OCI-LY7 (cell line): ENCODE results near the gene RHEBL1. TPM values are rescaled to one million over a fixed set of nuclear protein-coding genes. Genes with fewer than 3 reads are reported as not detected.
A peak's percentile ranks its signal among the peaks of the same experiment; 100 is the strongest.

Experiments used
- BruUV-seq: library from RNA; stranded (reverse); fragments of 400-500 nt; replicated peaks from 2 replicates; lab custom pipeline; 2021; lab: Mats Ljungman, UMichigan
- CTCF ChIA-PET: fragments of 300-600 bp; sonication (Branson Sonifier 250); formaldehyde crosslinking; loops from one replicate; lab custom pipeline; 2022; ENCODE audit warnings: antibody characterized with exemption; ENCODE audit not compliant: unreplicated experiment; lab: Charles Lee
- POLR2A ChIA-PET: fragments of 300-600 bp; sonication (Branson Sonifier 250); formaldehyde crosslinking; loops from one replicate; lab custom pipeline; 2022; ENCODE audit warnings: antibody characterized with exemption; lab: Charles Lee
- DNase-seq: peaks from one replicate; pipeline ENCODE4 v3.0.0-alpha.2; 2015; ENCODE audit warnings: low spot score
- H2AFZ ChIP-seq: fragments of 200-600 bp; sonication (generic), shearing (Covaris generic); 2 replicates; pipeline ENCODE4 v1.6.1; 2014; ENCODE audit warnings: mild to moderate bottlenecking, antibody characterized with exemption, low read length, moderate library complexity
- H3K27ac ChIP-seq: fragments of 200-600 bp; sonication (generic); 2 replicates; pipeline ENCODE4 v1.5.1; 2014; ENCODE audit warnings: mixed run types, low read depth, mild to moderate bottlenecking, moderate library complexity, low read length, inconsistent platforms; ENCODE audit not compliant: poor library complexity, severe bottlenecking
- H3K36me3 ChIP-seq: fragments of 200-600 bp; sonication (generic); 2 replicates; pipeline ENCODE4 v1.6.1; 2014; ENCODE audit warnings: mild to moderate bottlenecking, antibody characterized with exemption, low read length, moderate library complexity, mixed read lengths; ENCODE audit not compliant: insufficient read depth
- H3K4me1 ChIP-seq: fragments of 200-600 bp; sonication (generic); 2 replicates; pipeline ENCODE4 v1.5.1; 2014; ENCODE audit warnings: mild to moderate bottlenecking, low read length; ENCODE audit not compliant: insufficient read depth, poor library complexity, severe bottlenecking
- H3K4me2 ChIP-seq: fragments of 200-600 bp; sonication (generic); 2 replicates; pipeline ENCODE4 v1.6.1; 2014; ENCODE audit warnings: mild to moderate bottlenecking, low read length
- H3K4me3 ChIP-seq: fragments of 200-600 bp; sonication (generic); 2 replicates; pipeline ENCODE4 v1.5.1; 2014; ENCODE audit warnings: mild to moderate bottlenecking, low read depth, low read length; ENCODE audit not compliant: poor library complexity, severe bottlenecking
- H3K79me2 ChIP-seq: fragments of 200-600 bp; sonication (generic); 2 replicates; pipeline ENCODE4 v1.6.1; 2016; ENCODE audit warnings: low read depth, mild to moderate bottlenecking, low read length, moderate library complexity, mixed read lengths; ENCODE audit not compliant: insufficient read depth
- H3K9me2 ChIP-seq: fragments of 200-600 bp; sonication (generic); 2 replicates; pipeline ENCODE4 v1.6.1; 2016; ENCODE audit warnings: mild to moderate bottlenecking, low read length, mixed read lengths; ENCODE audit not compliant: insufficient read depth
- H3K9me3 ChIP-seq: fragments of 200-600 bp; sonication (generic); 2 replicates; pipeline ENCODE4 v1.6.1; 2014; ENCODE audit warnings: mild to moderate bottlenecking, mixed run types, low read length, mixed read lengths
- H4K20me1 ChIP-seq: fragments of 200-600 bp; sonication (generic); 2 replicates; pipeline ENCODE4 v1.6.1; 2014; ENCODE audit warnings: mild to moderate bottlenecking, antibody characterized with exemption, low read length, moderate library complexity, mixed read lengths; ENCODE audit not compliant: insufficient read depth
- CTCF ChIP-seq: fragments of 200-600 bp; sonication (generic); conservative IDR thresholded peaks from 2 replicates; pipeline ENCODE4 v1.5.1; 2014; ENCODE audit warnings: mild to moderate bottlenecking, antibody characterized with exemption, low read length, moderate library complexity, mixed read lengths
- EZH2phosphoT487 ChIP-seq: fragments of 200-600 bp; sonication (generic); IDR thresholded peaks from 2 replicates; pipeline ENCODE4 v1.6.1; 2018; ENCODE audit warnings: low read depth, borderline replicate concordance, mild to moderate bottlenecking, mixed run types, antibody characterized with exemption, low read length, moderate library complexity, mixed read lengths
- intact Hi-C: fragments of 100-400 bp; cut with micrococcal nuclease; formaldehyde crosslinking; loops from one replicate; pipeline ENCODE4 v1.10.0; 2022; ENCODE audit not compliant: unreplicated experiment
- total RNA-seq, 2 experiments: library from RNA; depleted of rRNA in 1 of 2; stranded (reverse); fragments of >200 nt in 1 of 2; shearing (Covaris generic) in 1 of 2; gene quantifications; 2 replicates each; pipeline ENCODE4 v1.2.3, GENCODE V29; 2014 to 2022

Gene RHEBL1
- total RNA-seq, 2 experiments from 2014 or later = 3.4 to 3.7 TPM

GRCh38 chr12:49039421-49040363 lies 30.1 kb downstream of the RHEBL1 start:
- intact Hi-C loops = no loop called here
- peaks cover 97% of the 10 kb centered on the region for H3K36me3 ChIP-seq
- ChIA-PET POLR2A (interaction anchor here (0.6 kb wide), 1 partner anchor 19 kb away, joined by 7 read pairs; no protein-coding TSS in a partner anchor), CTCF (no interaction called here)
- TF ChIP-seq EZH2phosphoT487 = no peak
- no peak overlapping the region for H3K4me3 ChIP-seq
- no peaks in the 10 kb centered on the region for H3K79me2 ChIP-seq
- no peak for DNase-seq
- no peak overlapping the region for H2AFZ ChIP-seq
- no peaks in the 10 kb centered on the region for H4K20me1 ChIP-seq
- H3K27ac ChIP-seq = no peak overlapping the region
- no peak overlapping the region for H3K4me2 ChIP-seq
- H3K9me2 ChIP-seq = no peaks in the 10 kb centered on the region
- H3K9me3 ChIP-seq = no peaks in the 10 kb centered on the region
- no TSS peak for BruUV-seq
- H3K4me1 ChIP-seq = no peaks in the 10 kb centered on the region

GRCh38 chr12:49038291-49038955 lies 31.4 kb downstream of the RHEBL1 start:
- H3K4me3 ChIP-seq = no peak overlapping the region
- no peaks in the 10 kb centered on the region for H3K9me3 ChIP-seq
- H3K36me3 ChIP-seq = peaks cover 97% of the 10 kb centered on the region
- ChIA-PET POLR2A (no interaction called here), CTCF (no interaction called here)
- H2AFZ ChIP-seq = no peak overlapping the region
- intact Hi-C loops = no loop called here
- no peak for DNase-seq
- no peaks in the 10 kb centered on the region for H4K20me1 ChIP-seq
- H3K4me2 ChIP-seq = no peak overlapping the region
- no peaks in the 10 kb centered on the region for H3K79me2 ChIP-seq
- H3K4me1 ChIP-seq = no peaks in the 10 kb centered on the region
- no peaks in the 10 kb centered on the region for H3K9me2 ChIP-seq
- no TSS peak for BruUV-seq
- TF ChIP-seq CTCF = no peak
- no peak for TF ChIP-seq EZH2phosphoT487
- no peak overlapping the region for H3K27ac ChIP-seq

GRCh38 chr12:49037947-49038237 lies 31.9 kb downstream of the RHEBL1 start:
- TSS peak; percentile 40 for BruUV-seq
- Histone ChIP-seq H4K20me1 (no peaks in the 10 kb centered on the region), H3K4me2 (no peak overlapping the region), H2AFZ (no peak overlapping the region), H3K4me1 (no peaks in the 10 kb centered on the region), H3K9me3 (no peaks in the 10 kb centered on the region), H3K79me2 (no peaks in the 10 kb centered on the region), H3K9me2 (no peaks in the 10 kb centered on the region), H3K4me3 (no peak overlapping the region), H3K36me3 (peaks cover 97% of the 10 kb centered on the region), H3K27ac (no peak overlapping the region)
- no peak for DNase-seq
- ChIA-PET POLR2A (interaction anchor here (0.9 kb wide), 1 partner anchor 36 kb away, joined by 4 read pairs; no protein-coding TSS in a partner anchor), CTCF (no interaction called here)
- TF ChIP-seq EZH2phosphoT487 (no peak), CTCF (no peak)
- intact Hi-C loops = no loop called here
